ENCODE data around the gene CRHR2.
"Not testable (repeated sequence)": the region's sequence is repeated elsewhere in the genome, so short reads cannot be mapped to it uniquely, and the experiment has no call there.

CRHR2 gene

GRCh38 chr7:30654296-30655090, 27.8 kb downstream of the CRHR2 start:
- no peak for DNase-seq (ENCODE audit: low read depth in 2 of 2)

- no peak for DNase-seq (ENCODE audit: low read depth in 2 of 2)
Measured at GRCh38 chr7:30652698-30653641, 29.3 kb downstream of the CRHR2 start.

DNA sequence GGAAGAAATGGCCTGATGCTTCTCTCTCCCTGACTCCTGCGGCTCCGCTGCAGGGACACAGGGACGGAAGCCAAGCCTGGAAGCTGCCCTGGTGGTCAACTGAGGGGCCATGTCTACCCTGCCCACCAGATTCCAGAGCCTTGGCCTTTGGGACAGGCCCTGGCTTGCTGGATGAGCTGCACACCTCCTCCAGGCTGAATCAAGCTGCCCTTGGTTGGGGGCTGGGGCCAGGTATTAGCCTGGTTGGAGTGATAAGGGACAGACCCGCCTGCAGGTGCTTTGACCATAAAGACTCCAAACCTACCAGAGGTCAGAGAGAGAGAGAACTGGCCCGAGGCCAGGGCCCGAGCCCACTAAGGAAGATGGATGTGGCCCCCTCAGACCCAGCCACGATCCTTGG, 30.1 kb downstream of the CRHR2 start:
- no peak for DNase-seq (ENCODE audit: low read depth in 2 of 2)

- DNase-seq (ENCODE audit: low read depth in 2 of 2): no peak
Measured at GRCh38 chr7:30650421-30650808, 31.8 kb downstream of the CRHR2 start.

GRCh38 chr7:30649717-30650420, 32.4 kb downstream of the CRHR2 start:
- DNase-seq (ENCODE audit: low read depth in 2 of 2): no peak

DNA sequence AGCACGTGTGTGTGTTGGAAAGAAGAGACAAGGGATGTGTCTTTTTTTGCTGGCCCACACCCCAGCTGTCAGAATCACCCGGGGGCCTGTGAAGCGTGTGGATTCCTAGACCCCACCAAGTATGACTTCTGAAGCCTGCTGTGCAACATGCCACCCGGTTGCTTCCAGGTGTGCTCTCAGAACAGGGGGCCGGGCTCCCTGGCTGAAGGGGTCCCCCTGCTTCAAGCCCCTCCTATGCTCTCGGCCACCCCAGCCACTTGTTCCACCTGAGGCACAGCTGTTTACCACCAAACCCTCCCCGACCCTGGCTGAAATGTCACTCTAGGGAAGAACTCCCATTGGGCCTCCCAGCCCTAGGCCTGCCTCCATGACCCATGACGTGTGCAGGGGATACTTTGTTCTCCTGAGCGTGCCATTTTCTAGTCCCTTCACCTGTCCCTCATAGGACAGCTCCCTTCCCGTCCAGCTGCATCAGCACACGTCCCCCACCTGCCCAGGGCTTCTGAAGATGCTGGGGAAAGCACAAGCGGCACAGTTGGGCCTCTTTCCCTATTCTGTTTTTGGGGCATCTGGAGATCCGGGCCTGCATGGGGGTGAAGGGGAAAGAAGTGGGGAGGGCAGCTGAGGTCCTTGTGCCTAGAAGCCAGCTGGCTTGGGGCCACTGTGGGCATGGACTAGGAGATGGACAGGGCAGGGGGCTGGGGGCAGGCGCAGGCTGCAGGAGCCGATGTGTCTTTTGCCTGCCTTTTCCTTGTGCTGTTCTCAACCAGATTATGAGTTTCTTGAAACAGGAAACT, 33.3 kb downstream of the CRHR2 start:
- no peak for DNase-seq (ENCODE audit: low read depth in 2 of 2)

DNA sequence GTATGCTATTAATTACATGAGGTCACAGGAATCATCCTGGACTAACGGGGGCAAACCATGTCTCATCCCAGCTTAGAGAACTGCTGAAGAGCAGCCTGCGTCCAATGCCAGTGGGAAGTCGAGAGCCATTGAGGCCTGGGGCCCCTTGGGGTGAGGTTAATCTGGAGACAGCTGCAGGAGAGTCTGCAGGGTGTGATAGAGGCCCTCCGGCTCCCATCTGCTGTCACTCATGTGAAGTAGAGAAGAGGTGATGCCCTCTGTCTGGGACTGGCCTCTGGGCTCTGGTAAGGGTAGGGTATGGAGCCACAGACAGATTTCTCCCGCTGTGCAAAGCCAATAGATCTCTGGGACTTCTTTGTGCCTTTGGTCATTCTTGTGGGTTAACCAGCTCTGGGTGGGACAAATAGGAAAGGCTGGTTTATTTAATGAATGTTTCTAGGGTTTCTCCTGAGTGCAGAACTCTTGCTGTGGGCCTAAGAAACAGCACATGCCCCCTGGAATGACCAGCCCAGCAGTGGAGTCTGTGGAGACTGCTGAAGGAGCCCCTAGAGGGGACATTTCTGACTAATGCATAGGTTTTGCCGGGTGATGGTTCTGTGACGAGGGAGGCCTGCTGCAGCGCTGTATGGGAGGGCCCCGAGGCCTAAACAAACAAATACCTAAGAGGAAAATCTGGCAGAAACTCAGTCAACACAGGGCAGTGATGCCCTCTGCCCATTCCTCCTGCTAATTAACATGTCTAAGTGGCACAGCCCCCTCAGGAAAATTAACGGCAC, 34.5 kb downstream of the CRHR2 start:
- DNase-seq (ENCODE audit: low read depth in 2 of 2): no peak

GRCh38 chr7:30646154-30646553, 36.1 kb downstream of the CRHR2 start:
- no peak for DNase-seq (ENCODE audit: low read depth in 2 of 2)

GRCh38 chr7:30645661-30646060, 36.6 kb downstream of the CRHR2 start:
- DNase-seq (ENCODE audit: low read depth in 2 of 2): no peak

- no peak for DNase-seq (ENCODE audit: low read depth in 2 of 2)
Measured at GRCh38 chr7:30644286-30644955, 37.8 kb downstream of the CRHR2 start.

GRCh38 chr7:30642789-30643188, 39.5 kb downstream of the CRHR2 start:
- DNase-seq (ENCODE audit: low read depth in 2 of 2): no peak

DNA sequence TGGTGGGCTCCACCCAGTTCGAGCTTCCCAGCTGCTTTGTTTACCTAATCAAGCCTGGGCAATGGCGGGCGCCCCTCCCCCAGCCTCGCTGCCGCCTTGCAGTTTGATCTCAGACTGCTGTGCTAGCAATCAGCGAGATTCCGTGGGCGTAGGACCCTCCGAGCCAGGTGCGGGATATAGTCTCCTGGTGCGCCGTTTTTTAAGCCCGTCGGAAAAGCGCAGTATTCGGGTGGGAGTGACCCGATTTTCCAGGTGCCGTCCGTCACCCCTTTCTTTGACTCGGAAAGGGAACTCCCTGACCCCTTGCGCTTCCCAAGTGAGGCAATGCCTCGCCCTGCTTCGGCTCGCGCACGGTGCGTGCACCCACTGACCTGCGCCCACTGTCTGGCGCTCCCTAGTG, 39.9 kb downstream of the CRHR2 start:
- not testable (repeated sequence) for DNase-seq (ENCODE audit: low read depth in 2 of 2)

DNA sequence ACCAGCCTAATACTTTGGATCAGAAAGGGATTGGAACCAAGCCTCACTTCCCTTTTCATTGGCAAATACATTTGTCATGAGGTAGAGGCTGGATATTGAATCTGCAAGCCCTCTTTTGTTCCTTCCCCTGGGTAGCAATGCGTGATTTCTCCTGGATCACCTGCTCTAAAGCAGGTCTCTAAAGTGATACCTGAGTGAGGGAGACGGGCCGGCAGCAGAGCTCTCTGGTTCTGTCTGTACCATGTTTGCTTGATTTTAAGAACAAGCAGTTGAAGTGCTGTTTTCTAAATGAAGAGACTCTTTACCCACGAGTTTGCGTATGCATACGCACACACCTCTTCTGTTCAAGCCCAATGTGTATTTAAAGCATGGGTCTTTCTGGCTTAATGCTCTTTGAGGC, 46.5 kb downstream of the CRHR2 start:
- DNase-seq (ENCODE audit: low read depth in 2 of 2): no peak

DNA sequence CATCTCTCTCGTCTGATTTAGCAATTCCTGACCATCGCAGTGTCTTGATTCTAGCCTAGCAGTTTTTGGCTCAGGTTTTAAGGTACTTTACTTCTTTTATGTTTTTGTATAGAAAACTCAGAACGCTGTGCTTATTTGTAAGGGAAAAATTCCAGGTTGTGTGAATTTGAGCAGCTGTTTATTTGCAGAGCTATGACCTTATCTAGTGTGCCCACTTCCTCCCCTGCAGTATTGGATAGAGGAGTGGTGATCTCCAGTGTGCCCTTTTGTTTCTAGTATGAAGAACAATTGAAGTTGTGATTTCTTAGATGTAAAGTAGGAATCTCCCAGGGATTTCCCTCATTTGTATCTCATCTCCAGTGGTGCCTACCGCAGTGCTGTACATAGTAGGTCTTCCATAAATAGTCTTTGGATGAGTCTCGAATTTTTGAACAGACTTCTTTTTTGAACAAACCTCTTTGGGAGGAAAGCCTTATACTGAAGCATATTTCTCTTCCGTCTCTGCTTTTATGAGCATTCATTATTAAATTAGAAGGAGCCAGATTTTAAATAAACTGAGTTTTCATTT, 47.5 kb downstream of the CRHR2 start:
- DNase-seq (ENCODE audit: low read depth in 2 of 2): no peak

DNA sequence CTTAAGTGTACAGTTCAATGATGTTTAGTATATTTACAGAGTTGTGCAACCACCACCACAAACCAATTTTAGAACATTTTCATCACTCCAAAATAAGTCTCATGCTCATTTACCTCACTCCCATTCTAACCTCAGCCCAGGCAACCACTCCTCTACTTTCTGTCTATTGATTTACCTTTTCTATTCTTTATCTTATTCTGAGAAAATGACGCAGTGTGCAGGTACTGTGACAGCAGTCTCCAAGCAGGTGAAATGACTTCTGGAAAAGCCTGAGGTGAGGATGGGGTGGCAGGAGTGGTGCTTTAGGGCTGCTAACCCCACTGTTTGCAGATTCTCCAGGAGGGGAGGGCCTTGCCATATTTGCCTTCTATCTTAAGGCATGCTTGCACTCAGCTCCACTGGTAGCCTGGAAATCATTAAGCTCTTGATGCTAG, 48.0 kb downstream of the CRHR2 start:
- no peak for DNase-seq (ENCODE audit: low read depth in 2 of 2)

- no peak for DNase-seq (ENCODE audit: low read depth in 2 of 2)
Measured at GRCh38 chr7:30633223-30633622, 49.0 kb downstream of the CRHR2 start.

- no peak for DNase-seq (ENCODE audit: low read depth in 2 of 2)
Measured at GRCh38 chr7:30630986-30631385, 51.3 kb downstream of the CRHR2 start.

DNA sequence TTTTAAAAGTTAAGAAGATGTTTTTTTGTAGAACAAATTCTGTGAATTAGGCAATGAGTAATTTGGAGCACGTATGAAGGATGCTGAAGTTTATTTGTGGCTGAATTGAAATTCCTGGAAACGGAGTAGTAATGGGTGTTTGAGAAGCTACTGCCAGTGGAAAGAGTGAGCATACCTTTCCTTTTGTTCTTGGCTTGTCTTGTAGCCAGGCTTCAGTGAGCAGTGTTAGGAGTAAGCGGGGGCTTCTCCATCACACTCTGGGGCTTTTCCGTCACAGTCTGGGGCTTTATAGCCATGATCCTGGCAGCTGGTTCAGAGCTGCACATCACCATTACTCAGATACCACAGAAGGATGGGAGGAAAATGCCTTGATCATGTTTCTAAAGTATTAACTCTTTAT, 55.2 kb downstream of the CRHR2 start:
- DNase-seq (ENCODE audit: low read depth in 2 of 2): no peak

GRCh38 chr7:30625283-30625682, 57.0 kb downstream of the CRHR2 start:
- no peak for DNase-seq (ENCODE audit: low read depth in 2 of 2)

- no peak for DNase-seq (ENCODE audit: low read depth in 2 of 2)
Measured at GRCh38 chr7:30618961-30619360, 63.3 kb downstream of the CRHR2 start.
